K562 (cell line): ENCODE measurements around the gene PCED1B.

ENCODE experiments used
- EHMT2 ChIP-seq: fragments of 450-650 bp; IDR thresholded peaks from 2 replicates; pipeline ENCODE4 v1.6.1; 2018; ENCODE audit warnings: antibody characterized with exemption
- FOSL1 ChIP-seq: fragments of 200-800 bp; sonication (Bioruptor generic); conservative IDR thresholded peaks from 2 replicates; pipeline ENCODE4 v1.6.1; 2016; ENCODE audit warnings: missing genetic modification characterization, missing compliant biosample characterization
- HNRNPL ChIP-seq: fragments of 200-400 bp; formaldehyde crosslinking; IDR thresholded peaks from 2 replicates; pipeline ENCODE4 v1.6.1; 2017; ENCODE audit warnings: low read depth, mild to moderate bottlenecking, low read length
- NFATC3 ChIP-seq: fragments of 450-650 bp; IDR thresholded peaks from 2 replicates; pipeline ENCODE4 v1.6.1; 2017; ENCODE audit warnings: mild to moderate bottlenecking
- ZNF23 ChIP-seq: fragments of 250-450 bp; sonication (Bioruptor Pico); IDR thresholded peaks from 2 replicates; pipeline ENCODE4 v1.4.0; 2020; ENCODE audit warnings: mild to moderate bottlenecking
- ZNF384 ChIP-seq: IDR thresholded peaks from 2 replicates; pipeline ENCODE4 v1.6.1; 2012; ENCODE audit warnings: low read depth, low read length, improper control_type of control experiment
- ZNF408 ChIP-seq: fragments of 250-450 bp; sonication (Bioruptor Pico); IDR thresholded peaks from 2 replicates; pipeline ENCODE4 v1.4.0; 2020; ENCODE audit warnings: low read depth, mild to moderate bottlenecking, moderate library complexity
- TF ChIP-seq, protein P1 (sequence below), 3 experiments: IDR thresholded peaks in 2 of 3; conservative IDR thresholded peaks in 1 of 3; 2 replicates each; pipeline ENCODE4 v1.5.1; 2011 to 2012; ENCODE audit warnings: low read length in 3 of 3, mild to moderate bottlenecking in 3 of 3, control low read depth in 2 of 3, improper control_type of control experiment in 1 of 3, inconsistent platforms in 1 of 3, low read depth in 1 of 3, mixed read lengths in 1 of 3, moderate library complexity in 1 of 3; ENCODE audit not compliant: insufficient read depth in 2 of 3
- TF ChIP-seq, protein P2 (sequence below), 2 experiments: fragments of 450-650 bp; IDR thresholded peaks; 2 replicates each; pipeline ENCODE4 v1.6.1; 2016
- TF ChIP-seq, protein P3 (sequence below), 2 experiments: fragments of 450-650 bp in 1 of 2; sonication (generic) in 1 of 2; formaldehyde crosslinking in 1 of 2; IDR thresholded peaks in 1 of 2; conservative IDR thresholded peaks in 1 of 2; 2 replicates each; pipeline versions ENCODE4 v1.6.1 to v1.8.1; 2016 to 2023; ENCODE audit warnings: mild to moderate bottlenecking in 2 of 2, moderate library complexity in 2 of 2, inconsistent platforms in 1 of 2, missing genetic modification reagents in 1 of 2
- TF ChIP-seq, protein P4 (sequence below), 2 experiments: IDR thresholded peaks in 1 of 2; conservative IDR thresholded peaks in 1 of 2; 2 replicates each; pipeline ENCODE4 v1.6.1; 2016; ENCODE audit warnings: low read depth in 2 of 2, mild to moderate bottlenecking in 1 of 2, missing compliant biosample characterization in 1 of 2, missing genetic modification characterization in 1 of 2, moderate library complexity in 1 of 2

DNA sequence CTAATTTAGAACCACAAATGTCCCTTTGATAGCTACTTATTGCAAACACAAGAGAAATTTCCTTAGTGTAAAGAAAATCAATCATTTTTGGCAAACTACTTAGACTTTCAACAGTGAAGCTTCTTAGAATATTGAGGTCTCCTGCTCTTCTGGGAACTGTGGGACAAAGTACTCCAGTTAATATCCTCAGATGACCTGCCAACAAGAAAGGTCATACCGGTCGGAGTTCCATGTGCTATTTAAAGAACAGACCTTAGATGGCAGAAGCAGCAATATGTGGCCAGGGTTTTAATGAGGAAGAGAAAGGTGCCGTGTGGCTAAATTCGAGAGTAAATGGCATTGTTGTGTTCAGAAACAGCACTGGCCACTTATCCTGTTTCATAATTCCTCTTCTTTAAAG, 115.1 kb downstream of the PCED1B start:
- TF ChIP-seq, protein P1, sequence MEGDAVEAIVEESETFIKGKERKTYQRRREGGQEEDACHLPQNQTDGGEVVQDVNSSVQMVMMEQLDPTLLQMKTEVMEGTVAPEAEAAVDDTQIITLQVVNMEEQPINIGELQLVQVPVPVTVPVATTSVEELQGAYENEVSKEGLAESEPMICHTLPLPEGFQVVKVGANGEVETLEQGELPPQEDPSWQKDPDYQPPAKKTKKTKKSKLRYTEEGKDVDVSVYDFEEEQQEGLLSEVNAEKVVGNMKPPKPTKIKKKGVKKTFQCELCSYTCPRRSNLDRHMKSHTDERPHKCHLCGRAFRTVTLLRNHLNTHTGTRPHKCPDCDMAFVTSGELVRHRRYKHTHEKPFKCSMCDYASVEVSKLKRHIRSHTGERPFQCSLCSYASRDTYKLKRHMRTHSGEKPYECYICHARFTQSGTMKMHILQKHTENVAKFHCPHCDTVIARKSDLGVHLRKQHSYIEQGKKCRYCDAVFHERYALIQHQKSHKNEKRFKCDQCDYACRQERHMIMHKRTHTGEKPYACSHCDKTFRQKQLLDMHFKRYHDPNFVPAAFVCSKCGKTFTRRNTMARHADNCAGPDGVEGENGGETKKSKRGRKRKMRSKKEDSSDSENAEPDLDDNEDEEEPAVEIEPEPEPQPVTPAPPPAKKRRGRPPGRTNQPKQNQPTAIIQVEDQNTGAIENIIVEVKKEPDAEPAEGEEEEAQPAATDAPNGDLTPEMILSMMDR (IDR thresholded peaks at IDR 0.05 in 2 of 3, conservative IDR thresholded peaks at IDR 0.05 in 1 of 3; ENCODE audit: insufficient read depth in 2 of 3, low read depth in 1 of 3, low read length in 3 of 3) = peak in 2 of 3 experiments; percentile 17 to 31; a peak in 2 of 6 replicates
- TF ChIP-seq, protein P2, sequence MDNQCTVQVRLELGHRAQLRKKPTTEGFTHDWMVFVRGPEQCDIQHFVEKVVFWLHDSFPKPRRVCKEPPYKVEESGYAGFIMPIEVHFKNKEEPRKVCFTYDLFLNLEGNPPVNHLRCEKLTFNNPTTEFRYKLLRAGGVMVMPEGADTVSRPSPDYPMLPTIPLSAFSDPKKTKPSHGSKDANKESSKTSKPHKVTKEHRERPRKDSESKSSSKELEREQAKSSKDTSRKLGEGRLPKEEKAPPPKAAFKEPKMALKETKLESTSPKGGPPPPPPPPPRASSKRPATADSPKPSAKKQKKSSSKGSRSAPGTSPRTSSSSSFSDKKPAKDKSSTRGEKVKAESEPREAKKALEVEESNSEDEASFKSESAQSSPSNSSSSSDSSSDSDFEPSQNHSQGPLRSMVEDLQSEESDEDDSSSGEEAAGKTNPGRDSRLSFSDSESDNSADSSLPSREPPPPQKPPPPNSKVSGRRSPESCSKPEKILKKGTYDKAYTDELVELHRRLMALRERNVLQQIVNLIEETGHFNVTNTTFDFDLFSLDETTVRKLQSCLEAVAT (IDR thresholded peaks at IDR 0.05) = no peak
- TF ChIP-seq HNRNPL (no peak), NFATC3 (no peak), FOSL1 (no peak), EHMT2 (no peak), ZNF23 (no peak), ZNF408 (CRISPR knock-in tag) (no peak), ZNF384 (no peak)
- TF ChIP-seq, protein P3, sequence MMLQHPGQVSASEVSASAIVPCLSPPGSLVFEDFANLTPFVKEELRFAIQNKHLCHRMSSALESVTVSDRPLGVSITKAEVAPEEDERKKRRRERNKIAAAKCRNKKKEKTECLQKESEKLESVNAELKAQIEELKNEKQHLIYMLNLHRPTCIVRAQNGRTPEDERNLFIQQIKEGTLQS (IDR thresholded peaks at IDR 0.05) = no peak
- TF ChIP-seq, protein P3 (CRISPR knock-in tag; conservative IDR thresholded peaks at IDR 0.05) = no peak
- TF ChIP-seq, protein P4, sequence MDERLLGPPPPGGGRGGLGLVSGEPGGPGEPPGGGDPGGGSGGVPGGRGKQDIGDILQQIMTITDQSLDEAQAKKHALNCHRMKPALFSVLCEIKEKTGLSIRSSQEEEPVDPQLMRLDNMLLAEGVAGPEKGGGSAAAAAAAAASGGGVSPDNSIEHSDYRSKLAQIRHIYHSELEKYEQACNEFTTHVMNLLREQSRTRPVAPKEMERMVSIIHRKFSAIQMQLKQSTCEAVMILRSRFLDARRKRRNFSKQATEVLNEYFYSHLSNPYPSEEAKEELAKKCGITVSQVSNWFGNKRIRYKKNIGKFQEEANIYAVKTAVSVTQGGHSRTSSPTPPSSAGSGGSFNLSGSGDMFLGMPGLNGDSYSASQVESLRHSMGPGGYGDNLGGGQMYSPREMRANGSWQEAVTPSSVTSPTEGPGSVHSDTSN (CRISPR knock-in tag; IDR thresholded peaks at IDR 0.05; ENCODE audit: low read depth) = no peak
- TF ChIP-seq, protein P4 (tag; conservative IDR thresholded peaks at IDR 0.05; ENCODE audit: low read depth) = peak; percentile 46; the same call in 1 of the 2 replicates
